IgD-negative memory B cell (primary cell): ENCODE results near the gene KCNV2. TPM values are rescaled to one million over a fixed set of nuclear protein-coding genes. Genes with fewer than 3 reads are reported as not detected.

Experiments
- H3K27ac Mint-ChIP-seq, 3 donors: one replicate each; pipeline ENCODE4 v1.8.0; 2020 to 2022; ENCODE audit warnings: mild to moderate bottlenecking in 3 of 3, mixed read lengths in 3 of 3, moderate library complexity in 1 of 3
- H3K27me3 Mint-ChIP-seq: one replicate; pipeline ENCODE4 v1.8.0; 2021; ENCODE audit warnings: mixed read lengths
- H3K36me3 Mint-ChIP-seq: one replicate; pipeline ENCODE4 v1.8.0; 2020; ENCODE audit warnings: mild to moderate bottlenecking, mixed read lengths
- H3K4me1 Mint-ChIP-seq, 3 donors: one replicate each; pipeline ENCODE4 v1.8.0; 2020 to 2022; ENCODE audit warnings: mixed read lengths in 3 of 3, mild to moderate bottlenecking in 1 of 3
- H3K4me3 Mint-ChIP-seq, 4 donors: one replicate each; pipeline ENCODE4 v1.8.0; 2020 to 2022; ENCODE audit warnings: mild to moderate bottlenecking in 4 of 4, mixed read lengths in 4 of 4, moderate library complexity in 3 of 4
- H3K9me3 Mint-ChIP-seq, 3 donors: one replicate each; pipeline ENCODE4 v1.8.0; 2020 to 2021; ENCODE audit warnings: mixed read lengths in 3 of 3, mild to moderate bottlenecking in 1 of 3
- polyA plus RNA-seq: library from polyadenylated mRNA; unstranded; fragments of 300-500 nt; fragmentation: Illumina TruSeq; gene quantifications from one replicate; pipeline ENCODE4 v1.2.3, GENCODE V29; 2021

The KCNV2 gene
- polyA plus RNA-seq, 1 donor from 2014 or later: not detected

DNA sequence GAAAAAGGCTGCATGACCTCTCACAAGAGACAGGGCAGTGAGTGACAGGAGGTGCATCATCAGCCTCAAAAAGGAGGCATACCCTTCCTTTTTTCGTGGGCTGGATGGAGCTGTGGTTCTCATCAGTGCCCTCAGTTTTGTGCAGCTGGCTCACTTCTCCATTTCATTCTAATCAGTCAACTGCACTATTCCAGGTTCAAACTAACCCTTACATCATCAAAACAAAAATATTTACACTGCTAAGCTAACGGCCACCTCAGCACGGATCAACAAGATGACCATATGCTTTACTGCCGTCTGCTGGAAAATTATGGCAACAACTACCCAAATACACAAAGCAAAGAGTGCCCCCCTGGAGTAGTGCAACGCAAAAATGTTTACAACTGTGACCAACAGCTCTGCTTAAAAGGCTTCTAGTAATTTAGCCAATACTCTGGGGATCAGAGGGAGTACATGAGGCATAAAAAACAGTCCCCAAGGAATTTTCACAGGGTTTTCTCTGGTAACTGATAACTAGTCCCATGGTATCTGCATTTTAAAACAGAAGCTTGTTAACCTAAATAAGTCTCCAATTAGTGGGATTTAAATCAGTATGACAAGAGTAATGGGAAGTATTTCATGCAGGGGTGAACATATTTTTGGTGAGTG, 10.8 kb downstream of the KCNV2 start:
- no peak overlapping the region for H3K27ac Mint-ChIP-seq

DNA sequence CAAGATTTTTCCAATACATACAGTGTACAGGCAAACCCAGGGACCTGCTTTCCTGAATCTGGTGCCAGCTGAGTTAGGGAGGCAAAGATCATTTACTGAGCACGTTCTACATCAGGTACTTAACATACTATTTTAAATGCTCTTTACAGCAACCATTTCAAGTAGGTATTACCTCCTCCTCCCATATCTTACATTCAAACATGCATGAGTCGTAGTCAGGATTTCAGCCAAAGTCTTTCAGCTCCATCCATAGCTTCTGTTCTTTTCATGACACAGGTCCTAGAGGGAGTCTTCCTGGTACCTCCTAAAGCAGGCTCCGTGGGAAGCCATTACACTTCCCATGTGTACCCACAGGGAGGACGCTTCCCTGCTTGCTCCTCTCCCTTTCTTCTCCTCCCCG, 11.7 kb downstream of the KCNV2 start:
- H3K27ac Mint-ChIP-seq: no peak overlapping the region
- H3K9me3 Mint-ChIP-seq: no peaks in the 10 kb centered on the region
- H3K36me3 Mint-ChIP-seq: no peaks in the 10 kb centered on the region
- H3K4me1 Mint-ChIP-seq: peaks cover 3 to 6% (median 5%) of the 10 kb centered on the region in 3 donors
- no peaks in the 10 kb centered on the region for H3K27me3 Mint-ChIP-seq
- H3K4me3 Mint-ChIP-seq: no peak overlapping the region

More for the DNA sequence above, 10.8 kb downstream of the KCNV2 start:
- Mint-ChIP-seq H3K4me3 (peak overlapping the region in 1 of 4 donors; percentile 5), H3K36me3 (no peaks in the 10 kb centered on the region), H3K4me1 (peaks cover 3 to 6% (median 5%) of the 10 kb centered on the region in 3 donors), H3K9me3 (no peaks in the 10 kb centered on the region), H3K27me3 (no peaks in the 10 kb centered on the region)

DNA sequence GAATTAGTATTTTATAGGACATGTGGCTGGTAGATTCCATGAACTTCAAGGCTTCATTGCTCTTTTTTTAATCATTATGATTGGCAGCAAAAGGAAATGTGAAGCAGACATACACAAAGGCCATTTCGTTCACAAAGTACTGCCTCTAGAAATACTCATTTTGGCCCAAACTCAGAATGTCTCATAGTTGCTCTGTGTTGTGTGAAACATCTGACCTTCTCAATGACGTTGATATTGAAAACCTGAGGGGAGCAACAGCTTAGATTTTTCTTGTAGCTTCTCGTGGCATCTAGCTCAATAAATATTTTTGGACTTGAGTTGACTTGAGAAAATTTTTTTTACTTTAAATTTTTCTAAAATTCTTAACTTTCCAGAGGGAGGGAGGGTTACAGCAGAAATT, 12.4 kb downstream of the KCNV2 start:
- Mint-ChIP-seq H3K27me3 (no peaks in the 10 kb centered on the region), H3K9me3 (no peaks in the 10 kb centered on the region), H3K4me3 (no peak overlapping the region), H3K36me3 (peaks cover 2% of the 10 kb centered on the region), H3K27ac (no peak overlapping the region), H3K4me1 (peaks cover 3 to 6% (median 5%) of the 10 kb centered on the region in 3 donors)

DNA sequence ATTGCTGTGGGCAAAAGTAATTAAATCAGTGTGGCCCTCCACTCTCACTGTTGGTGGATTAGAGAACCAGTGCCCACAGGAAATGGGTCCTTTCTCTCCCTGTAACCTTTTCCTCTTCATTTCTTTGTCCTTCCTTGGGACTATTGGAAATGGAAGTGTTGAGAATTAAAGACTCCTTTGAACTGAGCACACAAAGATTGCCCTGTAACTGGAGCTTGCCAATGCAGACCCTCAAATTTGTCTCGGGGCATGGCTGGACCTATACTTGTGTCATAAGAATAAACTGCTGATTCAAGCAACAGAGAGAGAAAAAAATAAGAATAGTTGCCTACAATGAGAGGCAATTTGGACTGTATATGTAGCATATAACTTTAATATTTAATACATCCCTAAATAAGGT, 13.7 kb downstream of the KCNV2 start:
- H3K9me3 Mint-ChIP-seq: no peaks in the 10 kb centered on the region
- peaks cover 6% of the 10 kb centered on the region for H3K36me3 Mint-ChIP-seq
- peaks cover 3 to 6% (median 5%) of the 10 kb centered on the region in 3 donors for H3K4me1 Mint-ChIP-seq
- H3K27me3 Mint-ChIP-seq: no peaks in the 10 kb centered on the region
- H3K27ac Mint-ChIP-seq: peak overlapping the region in 1 of 3 donors; percentile 20
- H3K4me3 Mint-ChIP-seq: no peak overlapping the region

DNA sequence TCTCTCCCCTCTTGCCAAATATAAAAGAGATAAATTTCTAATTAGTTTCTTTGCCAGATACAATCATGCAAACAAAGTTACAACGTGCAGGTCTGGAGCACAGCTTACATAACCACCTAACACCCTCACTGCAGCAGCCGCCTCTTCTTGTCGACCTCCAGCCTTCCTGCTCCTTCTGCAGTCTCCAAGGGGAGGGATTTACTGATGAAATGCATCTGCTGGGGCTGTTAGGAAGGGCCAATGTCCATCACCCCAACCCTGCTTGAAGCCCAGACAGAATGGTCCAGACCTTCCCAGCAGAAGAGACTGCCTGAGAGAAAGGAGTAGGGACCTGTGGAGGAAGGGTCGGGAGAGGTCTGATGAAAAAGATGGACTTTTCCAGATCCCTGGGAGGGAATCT, 15.2 kb downstream of the KCNV2 start:
- no peaks in the 10 kb centered on the region for H3K9me3 Mint-ChIP-seq
- H3K4me3 Mint-ChIP-seq: peak overlapping the region in 1 of 4 donors; percentile 50
- no peak overlapping the region for H3K27ac Mint-ChIP-seq
- no peaks in the 10 kb centered on the region for H3K27me3 Mint-ChIP-seq
- H3K36me3 Mint-ChIP-seq: peaks cover 6% of the 10 kb centered on the region
- peaks cover 3 to 6% (median 5%) of the 10 kb centered on the region in 3 donors for H3K4me1 Mint-ChIP-seq

DNA sequence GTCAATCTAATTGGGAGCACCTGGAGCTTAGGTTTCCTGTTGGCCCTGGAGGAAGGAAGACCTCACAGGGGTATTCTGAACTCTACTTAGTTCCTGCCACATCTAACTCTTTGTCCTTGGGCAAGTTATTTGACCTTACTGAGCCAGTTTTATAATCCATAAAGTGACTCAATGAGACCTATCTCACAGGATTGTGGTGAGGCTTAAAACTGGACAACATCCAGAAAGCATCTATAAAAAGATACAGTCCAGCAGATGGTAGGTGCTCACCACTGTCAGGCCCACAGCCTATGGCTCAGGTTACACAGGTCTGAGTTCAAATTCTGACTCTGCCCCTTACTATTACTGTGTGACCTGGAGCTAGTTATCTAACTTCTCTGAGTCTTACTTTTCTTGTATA, 23.3 kb downstream of the KCNV2 start:
- Mint-ChIP-seq H3K27me3 (no peaks in the 10 kb centered on the region), H3K4me3 (no peak overlapping the region), H3K4me1 (no peaks in the 10 kb centered on the region), H3K9me3 (no peaks in the 10 kb centered on the region), H3K27ac (no peak overlapping the region), H3K36me3 (peaks cover 23% of the 10 kb centered on the region)

DNA sequence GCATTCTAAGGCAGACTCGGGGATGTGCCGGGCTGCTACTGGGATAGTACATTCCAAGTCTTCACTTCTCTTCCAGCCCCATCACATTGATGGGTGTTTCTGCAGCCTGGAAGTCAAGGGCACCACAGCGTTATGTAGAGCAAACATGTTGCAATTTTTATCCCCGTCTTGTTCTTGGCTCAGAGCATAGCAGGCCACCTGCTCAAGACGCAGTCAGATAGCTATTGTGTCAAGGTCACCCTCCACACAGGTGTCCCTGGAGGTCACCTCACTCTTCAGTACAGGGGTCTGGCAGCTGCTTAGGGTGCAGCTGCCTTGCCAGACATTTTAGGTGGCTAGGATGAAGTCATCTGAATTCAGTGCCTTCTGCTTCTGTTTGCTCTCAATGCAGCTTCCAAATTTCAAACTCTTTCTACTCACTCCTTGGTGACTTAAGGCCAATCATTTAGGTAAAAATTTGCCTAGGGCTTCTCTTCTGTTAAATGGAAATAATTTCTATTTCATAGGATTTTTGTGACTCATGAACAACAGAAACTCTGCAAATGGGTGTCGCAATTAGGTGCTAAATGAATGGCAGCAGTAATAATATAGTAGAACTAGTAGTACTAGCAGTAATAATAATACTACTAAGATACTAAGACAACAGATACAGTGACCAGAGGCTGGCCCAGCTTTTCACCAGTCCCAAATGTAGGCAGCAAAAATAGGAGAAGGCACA, 24.3 kb downstream of the KCNV2 start:
- Mint-ChIP-seq H3K4me1 (no peaks in the 10 kb centered on the region), H3K9me3 (no peaks in the 10 kb centered on the region), H3K27me3 (no peaks in the 10 kb centered on the region), H3K27ac (no peak overlapping the region), H3K4me3 (no peak overlapping the region), H3K36me3 (peaks cover 22% of the 10 kb centered on the region)

DNA sequence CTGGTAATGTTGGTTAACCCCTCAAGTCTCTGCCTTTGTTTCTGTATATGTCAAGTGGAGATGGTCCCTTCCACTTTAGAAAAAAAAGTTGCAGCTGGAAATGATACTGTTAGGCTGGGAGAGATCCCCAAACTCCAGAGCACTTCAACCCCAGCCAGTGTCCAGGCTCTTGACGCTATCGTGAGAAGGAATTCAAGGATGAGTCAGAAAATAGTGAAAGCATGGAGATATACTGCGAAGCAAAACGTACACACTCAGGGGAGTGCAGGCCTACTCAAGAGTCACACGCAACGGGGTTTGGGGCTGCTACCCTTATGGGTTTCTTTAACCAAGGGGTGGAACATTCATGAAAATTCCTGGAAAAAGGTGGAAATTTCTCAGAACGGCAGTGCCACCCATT, 24.9 kb downstream of the KCNV2 start:
- Mint-ChIP-seq H3K4me3 (no peak overlapping the region), H3K27me3 (no peaks in the 10 kb centered on the region), H3K9me3 (no peaks in the 10 kb centered on the region), H3K36me3 (peaks cover 22% of the 10 kb centered on the region), H3K4me1 (no peaks in the 10 kb centered on the region), H3K27ac (no peak overlapping the region)

DNA sequence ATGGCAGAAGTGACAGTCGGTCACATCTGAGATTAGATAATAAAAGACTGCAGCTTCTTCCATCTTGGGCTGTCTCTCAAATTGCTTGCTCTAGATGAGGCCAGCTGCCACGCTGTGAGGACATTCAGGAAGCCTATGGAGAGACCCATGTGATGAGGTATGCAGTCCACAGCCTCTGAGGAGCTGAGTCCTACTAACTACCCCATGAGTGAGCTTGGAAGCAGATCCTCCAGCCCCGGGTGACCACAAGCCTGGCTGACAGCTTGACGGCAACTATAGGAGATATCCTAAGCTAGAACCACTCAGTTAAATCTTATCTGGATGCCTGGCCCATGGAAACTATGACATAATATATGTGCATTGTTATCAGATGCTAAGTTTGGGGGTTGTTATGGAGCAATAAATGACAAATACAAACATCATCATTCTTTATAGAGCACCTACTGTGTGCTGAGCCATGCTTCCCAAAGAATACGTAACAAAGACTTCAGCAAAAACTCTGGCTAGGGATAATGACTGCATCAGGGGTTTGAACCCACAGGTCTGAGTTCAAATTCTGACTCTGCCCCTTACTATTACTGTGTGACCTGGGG, 26.7 kb downstream of the KCNV2 start:
- peaks cover 27% of the 10 kb centered on the region for H3K36me3 Mint-ChIP-seq
- H3K27me3 Mint-ChIP-seq: no peaks in the 10 kb centered on the region
- H3K27ac Mint-ChIP-seq: no peak overlapping the region
- H3K4me1 Mint-ChIP-seq: no peaks in the 10 kb centered on the region
- H3K9me3 Mint-ChIP-seq: no peaks in the 10 kb centered on the region
- H3K4me3 Mint-ChIP-seq: no peak overlapping the region

DNA sequence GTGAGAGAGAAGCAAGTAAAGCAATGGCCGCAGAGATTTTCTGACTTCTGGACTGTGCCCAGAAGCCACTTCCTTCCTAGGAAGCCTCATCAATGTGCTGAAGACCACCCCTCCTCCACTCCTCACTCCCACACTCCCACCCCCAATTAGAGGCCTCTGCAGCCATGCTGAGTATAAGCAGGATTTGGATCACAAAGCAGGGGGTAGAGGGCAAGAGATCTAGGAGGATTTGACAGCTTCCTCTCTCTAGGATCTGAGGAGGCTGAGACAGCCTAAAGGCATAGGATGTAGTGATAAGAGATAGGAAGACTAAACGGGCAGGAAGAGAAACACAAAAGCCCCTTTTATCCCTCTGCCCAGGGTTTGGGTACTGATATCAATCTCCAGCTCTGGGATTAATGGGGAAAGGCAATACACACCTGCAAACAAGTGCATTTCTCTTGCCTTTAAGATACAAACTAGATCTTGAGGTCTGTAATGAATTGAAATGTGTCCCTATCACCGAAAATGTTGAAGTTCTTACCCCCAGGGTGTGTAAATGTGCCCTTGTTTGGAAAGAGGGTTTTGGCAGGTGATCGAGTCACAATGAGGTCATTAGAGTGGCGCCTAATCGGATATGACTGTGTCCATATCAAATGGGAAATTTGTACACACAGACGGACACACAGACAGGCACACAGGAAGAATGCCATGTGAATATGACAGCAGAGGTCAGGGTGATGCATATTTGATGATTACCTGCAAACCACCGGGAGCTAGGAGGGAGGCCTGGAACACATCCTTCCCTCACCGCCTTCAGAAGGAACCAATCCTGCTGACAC, 28.5 kb downstream of the KCNV2 start:
- H3K4me1 Mint-ChIP-seq: no peaks in the 10 kb centered on the region

DNA sequence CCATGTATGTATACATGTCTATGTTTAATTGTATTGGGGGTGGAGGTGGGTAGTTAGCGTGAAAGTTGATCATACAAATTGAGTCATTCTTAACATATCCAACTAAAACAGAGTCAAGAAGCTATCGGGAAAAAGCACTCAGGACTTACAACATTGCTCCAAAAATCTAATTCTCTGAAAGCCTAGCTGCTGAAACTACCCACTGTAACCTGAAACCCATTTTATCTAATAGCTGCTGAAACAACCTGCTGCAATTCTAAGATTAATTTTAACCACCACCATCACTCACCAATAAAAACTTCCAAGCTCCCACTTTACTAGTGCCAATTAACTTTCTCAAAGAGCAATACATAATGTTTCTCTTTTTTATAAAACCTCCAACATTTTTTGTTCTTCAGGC, 32.2 kb downstream of the KCNV2 start:
- Mint-ChIP-seq H3K9me3 (peaks cover 0 to 12% (median 0%) of the 10 kb centered on the region in 3 donors), H3K4me1 (no peaks in the 10 kb centered on the region), H3K27ac (no peak overlapping the region), H3K4me3 (no peak overlapping the region), H3K27me3 (no peaks in the 10 kb centered on the region), H3K36me3 (peaks cover 40% of the 10 kb centered on the region)

More for the DNA sequence above, 28.5 kb downstream of the KCNV2 start:
- Mint-ChIP-seq H3K27me3 (no peaks in the 10 kb centered on the region), H3K36me3 (peaks cover 37% of the 10 kb centered on the region), H3K27ac (no peak overlapping the region), H3K9me3 (peaks cover 0 to 12% (median 0%) of the 10 kb centered on the region in 3 donors), H3K4me3 (no peak overlapping the region)

DNA sequence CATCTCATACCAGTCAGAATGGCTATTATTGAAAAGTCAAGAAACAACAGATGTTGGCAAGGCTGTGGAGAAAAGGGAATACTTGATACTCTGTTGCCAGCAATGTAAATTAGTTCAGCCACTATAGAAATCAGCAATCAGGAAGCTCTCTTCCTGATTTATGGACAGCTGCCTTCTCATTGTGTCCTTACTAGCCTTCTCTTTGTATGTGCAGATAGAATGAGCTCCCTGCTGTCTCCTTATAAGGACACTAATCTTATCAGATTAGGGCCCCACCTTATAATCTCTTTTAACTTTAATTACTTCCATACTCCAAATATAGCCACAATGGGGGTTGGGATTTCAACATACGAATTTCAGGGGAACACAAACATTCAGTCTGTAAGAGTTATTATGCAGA, 38.0 kb downstream of the KCNV2 start:
- peaks cover 0 to 2% (median 0%) of the 10 kb centered on the region in 3 donors for H3K9me3 Mint-ChIP-seq
- H3K27me3 Mint-ChIP-seq: no peaks in the 10 kb centered on the region
- peaks cover 30% of the 10 kb centered on the region for H3K36me3 Mint-ChIP-seq
- H3K4me3 Mint-ChIP-seq: no peak overlapping the region
- H3K4me1 Mint-ChIP-seq: no peaks in the 10 kb centered on the region
- H3K27ac Mint-ChIP-seq: no peak overlapping the region

DNA sequence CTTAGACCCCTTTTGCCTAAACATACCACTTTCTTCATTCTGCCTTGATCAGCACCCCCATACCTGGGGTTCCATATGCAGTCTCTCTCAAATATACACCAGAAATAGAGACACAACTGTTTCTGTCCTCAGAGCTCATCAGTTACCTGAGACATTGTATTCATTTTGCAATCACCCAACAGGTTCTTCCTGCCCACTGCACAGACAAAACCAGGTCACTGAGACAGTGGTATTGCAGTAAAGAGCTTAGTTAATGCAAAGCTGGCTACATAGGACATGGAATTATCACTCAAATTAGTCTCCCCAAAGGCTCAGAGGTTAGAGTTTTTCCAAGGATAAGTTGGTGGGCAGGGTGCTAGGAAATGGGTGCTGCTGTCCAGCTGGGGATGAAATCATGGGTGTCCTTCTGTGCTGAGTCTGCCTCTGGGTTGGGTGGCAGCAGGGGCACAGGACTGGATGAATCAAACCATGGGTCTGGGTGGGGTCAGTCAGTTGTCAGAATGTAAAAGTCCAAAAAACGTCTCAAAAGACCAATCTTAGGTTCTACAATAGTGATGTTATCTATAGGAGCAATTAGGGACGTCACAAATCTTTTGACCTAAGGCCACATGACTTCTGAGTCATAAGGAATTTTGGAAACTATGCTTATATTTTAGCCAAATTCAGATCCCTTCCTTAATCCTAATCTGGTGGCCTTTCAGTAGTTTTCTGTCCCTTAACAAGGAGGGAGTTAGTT, 41.0 kb downstream of the KCNV2 start:
- no peak overlapping the region for H3K4me3 Mint-ChIP-seq
- no peaks in the 10 kb centered on the region for H3K9me3 Mint-ChIP-seq
- H3K36me3 Mint-ChIP-seq: peaks cover 26% of the 10 kb centered on the region
- no peaks in the 10 kb centered on the region for H3K27me3 Mint-ChIP-seq
- H3K27ac Mint-ChIP-seq: no peak overlapping the region
- peaks cover 3 to 7% (median 5%) of the 10 kb centered on the region in 3 donors for H3K4me1 Mint-ChIP-seq

DNA sequence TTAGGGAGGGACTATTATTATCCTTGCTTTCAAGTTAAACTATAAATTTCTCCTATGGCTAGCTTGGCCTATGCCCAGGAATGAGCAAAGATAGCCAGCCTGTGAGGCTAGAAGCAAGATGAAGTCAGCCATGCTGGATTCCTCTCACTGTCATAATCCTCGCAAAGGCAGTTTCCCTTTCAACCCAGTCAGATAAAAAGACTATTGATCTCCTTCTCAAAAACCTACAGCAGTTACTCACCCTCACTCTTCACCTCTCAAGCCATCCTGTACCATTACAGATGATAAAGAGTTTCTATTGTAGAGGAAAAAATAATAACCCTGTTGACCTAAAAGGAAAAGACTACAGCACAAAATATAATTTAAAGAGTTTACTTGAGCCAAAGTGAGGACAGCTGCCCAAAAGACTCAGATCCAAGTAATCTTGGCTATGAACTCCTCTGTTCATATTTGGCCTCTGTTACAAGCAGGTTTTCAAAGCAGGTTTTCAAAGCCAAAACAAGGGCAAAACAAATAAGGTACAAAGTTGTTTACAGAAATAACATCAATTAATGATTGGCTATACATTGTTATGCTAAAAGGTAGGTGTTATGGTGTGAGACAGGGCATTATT, 41.7 kb downstream of the KCNV2 start:
- Mint-ChIP-seq H3K9me3 (no peaks in the 10 kb centered on the region), H3K4me1 (peaks cover 3 to 7% (median 5%) of the 10 kb centered on the region in 3 donors), H3K27me3 (no peaks in the 10 kb centered on the region), H3K4me3 (no peak overlapping the region), H3K27ac (no peak overlapping the region), H3K36me3 (peaks cover 20% of the 10 kb centered on the region)
